HG03457 (cell line): ENCODE data around the gene CYB561D1.

Experiments
- ATAC-seq: cut with Tn5 transposase; IDR thresholded peaks from one replicate; pipeline ENCODE4 v1.9.1; 2021; ENCODE audit warnings: moderate number of reproducible peaks; ENCODE audit not compliant: unreplicated experiment

The CYB561D1 gene

DNA sequence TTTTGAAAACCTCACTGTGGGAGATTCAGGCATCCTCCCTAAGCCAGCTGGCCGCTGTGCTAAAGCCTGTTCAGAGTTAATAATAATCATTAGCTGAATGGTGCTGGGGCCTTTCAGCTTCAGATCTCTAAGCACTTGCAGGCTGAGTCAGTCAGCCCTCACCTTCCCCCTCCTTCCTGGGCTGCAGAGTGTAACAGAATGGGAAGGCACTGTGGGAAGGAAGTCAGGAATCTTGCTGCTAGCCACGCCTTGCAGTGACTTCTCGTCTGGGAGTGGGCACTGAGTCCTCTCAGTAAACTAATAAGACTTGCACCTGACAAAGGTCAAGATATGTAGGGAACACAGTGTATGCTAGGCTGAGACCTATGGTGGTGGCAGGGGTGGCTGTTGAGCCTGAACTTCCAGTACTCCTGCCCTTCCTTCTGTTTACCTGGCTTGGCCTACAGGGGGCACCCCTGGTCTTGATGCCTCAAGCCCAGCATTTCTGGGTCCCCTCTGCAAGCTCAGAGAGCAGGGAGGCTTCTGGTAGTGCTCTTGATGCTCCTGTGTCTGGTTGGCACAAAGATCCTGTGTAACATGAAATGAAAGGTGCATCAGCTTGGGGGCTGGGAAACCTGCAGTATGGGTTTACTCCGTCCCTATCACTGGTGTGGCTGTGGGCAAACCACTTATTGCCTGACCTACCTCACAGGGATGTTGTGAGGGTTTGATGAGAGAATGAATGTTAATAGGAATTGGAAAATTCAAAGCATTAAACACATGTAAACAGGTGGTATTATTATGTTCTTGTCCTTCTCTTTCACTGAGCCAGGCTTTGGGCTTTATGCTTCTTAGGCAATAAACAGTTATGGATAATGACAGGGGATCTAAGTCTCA, 6.0 kb downstream of the CYB561D1 start:
- ATAC-seq: no peak

DNA sequence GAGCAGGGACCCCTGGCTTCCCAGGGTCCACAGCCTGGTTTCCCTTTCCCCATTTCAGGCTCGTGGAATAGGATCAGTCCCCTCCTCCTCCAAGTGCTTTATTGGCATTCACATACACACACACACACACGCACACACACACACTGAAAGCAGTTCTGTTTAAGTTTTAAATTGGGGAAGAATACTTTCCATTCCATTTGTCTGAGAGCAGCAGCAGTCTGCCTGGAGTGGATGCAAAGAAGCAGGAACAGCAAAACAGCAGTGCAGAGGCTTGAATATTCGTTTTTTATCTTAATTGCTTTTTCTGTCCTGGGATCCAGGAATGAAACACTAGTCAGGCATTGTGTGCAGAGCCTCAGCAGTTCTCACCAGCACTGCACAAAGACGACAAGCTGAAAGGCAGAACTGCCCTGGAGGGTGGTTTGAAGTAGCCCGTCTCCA, 7.1 kb downstream of the CYB561D1 start:
- no peak for ATAC-seq

DNA sequence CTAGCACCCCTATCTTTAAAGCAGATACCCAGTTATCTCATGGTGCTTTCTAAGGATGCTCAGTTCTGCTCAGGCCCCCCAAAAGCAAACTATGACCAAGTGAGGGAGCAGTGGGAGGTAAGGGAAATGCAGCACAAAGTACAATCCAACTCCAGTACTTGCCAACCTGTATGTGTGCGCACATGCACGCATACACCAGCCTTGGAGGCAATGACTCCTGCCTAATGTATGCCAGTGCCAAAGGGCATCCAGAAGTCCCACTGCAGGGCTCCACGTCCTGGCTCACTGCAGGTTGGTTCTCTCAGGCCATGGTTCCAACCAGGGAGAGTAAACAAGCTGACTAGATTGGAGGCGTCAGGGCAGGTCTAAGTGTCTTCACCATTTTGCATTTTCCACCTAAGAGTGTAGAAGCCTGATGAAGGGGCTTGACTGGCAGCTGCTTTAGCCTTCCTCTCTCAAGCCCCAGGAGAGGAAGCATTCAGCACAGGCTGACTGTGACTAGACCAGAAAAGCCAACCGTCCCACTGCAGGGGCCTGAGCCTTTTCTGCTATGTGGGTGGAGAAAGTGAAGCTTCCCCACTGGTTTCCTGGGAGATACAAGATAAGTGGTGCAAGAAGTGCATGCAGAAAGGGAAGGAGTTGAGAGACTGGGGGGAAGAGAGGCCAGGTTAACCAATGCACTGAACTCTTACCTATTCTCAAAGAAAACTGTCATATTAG, 7.9 kb downstream of the CYB561D1 start:
- no peak for ATAC-seq

DNA sequence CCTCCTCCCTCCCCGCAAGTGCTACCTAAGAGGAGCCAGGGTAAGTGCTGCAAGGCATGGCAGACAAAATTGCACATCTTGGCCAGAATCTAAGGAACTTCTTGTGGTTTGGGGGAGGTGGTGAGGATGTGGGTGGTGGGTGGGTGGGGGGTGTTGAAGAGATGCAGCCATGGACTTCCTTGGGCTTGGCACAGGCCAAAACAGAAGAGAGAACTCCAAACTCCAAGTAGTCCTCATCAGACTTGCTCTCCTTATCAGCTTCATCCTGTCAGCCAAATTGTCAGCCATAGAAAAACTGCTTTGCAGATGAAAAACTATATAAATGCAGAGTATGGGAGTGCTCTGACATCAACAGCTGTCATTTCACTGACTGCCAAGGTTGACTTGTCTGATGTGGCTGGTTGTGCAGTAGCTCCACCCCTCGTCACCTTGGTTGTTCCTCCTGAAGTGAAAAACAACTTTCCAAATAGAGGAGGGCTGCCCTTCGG, 8.5 kb downstream of the CYB561D1 start:
- ATAC-seq: no peak

DNA sequence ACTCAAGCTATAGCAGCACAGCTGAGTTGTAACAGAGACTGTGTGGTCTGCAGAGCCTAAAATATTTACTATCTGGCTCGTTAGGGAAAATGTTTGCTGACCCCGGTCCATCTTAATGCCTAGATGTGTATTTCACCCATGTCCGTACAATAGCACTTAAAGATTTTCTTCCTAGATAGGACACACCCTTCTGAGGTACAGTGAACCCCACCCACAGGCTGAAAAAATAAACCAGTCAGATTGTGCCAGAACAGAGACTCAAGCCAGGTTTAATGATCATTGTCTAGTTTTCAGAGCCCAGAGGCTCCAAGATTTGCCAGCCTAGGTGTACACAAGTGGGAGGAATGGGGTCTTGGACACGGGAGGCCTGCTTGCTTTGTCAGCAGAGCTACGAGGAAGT, 10.0 kb downstream of the CYB561D1 start:
- ATAC-seq: no peak

DNA sequence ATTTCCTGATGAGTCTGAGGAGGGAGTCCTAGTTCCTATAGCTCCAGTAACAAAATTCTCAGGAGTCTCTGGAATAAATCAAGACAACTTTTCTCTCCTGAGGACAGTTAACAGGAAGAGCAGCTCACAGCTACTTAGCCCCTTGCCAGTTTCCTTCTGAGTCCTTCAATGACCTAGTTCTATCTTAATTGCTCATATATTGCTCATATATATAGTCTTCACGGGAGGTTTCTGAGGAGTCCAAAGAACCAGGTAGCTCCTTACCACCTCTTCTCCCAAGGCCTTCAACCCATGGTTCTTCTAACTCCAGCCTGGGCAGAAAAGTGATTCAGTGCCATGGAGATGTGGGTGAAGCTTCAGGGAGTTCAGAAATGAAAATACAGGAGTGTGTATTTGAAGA, 11.1 kb downstream of the CYB561D1 start:
- no peak for ATAC-seq

DNA sequence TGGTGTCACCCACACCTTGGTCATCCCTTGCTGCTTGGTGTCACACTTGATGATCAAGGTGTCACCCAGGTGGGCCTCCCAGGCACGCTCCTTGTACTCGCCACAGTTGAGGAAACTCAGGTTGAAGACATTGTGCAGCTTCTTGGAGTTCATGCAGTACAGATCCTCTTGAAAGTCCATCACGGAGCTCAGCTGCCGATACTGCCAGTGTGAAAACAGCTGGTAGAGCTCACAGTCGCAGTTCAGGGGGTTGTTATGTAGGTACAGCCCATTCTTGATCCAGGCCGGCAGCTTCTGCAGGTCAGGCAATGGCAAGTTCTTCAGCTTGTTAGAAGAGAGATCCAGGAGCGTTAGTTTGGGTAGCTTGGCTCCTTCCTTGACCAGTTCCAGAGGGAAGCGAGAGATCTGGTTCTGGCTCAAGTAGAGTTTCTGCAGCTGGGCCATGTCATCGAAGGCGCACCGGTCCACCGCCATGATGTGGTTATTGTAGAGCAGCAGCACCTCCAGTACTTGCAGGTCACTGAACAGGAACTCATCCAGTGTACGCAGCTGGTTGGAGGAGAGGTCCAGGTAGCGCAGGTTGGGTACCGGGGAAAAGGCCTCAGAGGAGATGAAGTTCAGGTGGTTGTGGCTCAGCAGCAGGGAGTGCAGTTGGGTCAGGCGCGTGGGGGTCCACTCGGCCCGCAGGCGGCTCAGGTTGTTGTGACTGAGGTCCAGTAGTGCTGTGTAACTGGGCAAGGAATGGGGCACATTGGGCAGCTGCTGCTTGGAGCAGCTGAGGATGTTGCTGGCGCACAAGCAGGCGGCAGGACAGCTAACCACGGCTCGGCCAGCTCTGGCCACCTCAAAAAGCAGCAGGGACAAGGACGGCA, 14.3 kb downstream of the CYB561D1 start:
- no peak for ATAC-seq

DNA sequence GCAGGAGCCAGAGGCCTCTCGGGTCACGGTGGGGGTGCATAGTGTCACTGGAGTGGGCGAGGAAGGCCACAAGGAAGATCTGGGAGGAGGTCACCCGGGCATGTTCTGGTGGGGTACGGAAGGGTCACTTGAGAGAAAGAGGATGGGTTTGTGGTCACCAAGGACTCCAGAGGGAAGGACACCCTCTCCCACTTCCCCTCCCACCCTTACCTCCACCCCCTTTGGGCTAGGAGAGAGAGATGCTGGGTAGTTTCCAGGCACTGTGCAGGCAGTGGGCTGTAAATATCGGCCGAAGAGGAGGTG, 14.9 kb downstream of the CYB561D1 start:
- no peak for ATAC-seq

DNA sequence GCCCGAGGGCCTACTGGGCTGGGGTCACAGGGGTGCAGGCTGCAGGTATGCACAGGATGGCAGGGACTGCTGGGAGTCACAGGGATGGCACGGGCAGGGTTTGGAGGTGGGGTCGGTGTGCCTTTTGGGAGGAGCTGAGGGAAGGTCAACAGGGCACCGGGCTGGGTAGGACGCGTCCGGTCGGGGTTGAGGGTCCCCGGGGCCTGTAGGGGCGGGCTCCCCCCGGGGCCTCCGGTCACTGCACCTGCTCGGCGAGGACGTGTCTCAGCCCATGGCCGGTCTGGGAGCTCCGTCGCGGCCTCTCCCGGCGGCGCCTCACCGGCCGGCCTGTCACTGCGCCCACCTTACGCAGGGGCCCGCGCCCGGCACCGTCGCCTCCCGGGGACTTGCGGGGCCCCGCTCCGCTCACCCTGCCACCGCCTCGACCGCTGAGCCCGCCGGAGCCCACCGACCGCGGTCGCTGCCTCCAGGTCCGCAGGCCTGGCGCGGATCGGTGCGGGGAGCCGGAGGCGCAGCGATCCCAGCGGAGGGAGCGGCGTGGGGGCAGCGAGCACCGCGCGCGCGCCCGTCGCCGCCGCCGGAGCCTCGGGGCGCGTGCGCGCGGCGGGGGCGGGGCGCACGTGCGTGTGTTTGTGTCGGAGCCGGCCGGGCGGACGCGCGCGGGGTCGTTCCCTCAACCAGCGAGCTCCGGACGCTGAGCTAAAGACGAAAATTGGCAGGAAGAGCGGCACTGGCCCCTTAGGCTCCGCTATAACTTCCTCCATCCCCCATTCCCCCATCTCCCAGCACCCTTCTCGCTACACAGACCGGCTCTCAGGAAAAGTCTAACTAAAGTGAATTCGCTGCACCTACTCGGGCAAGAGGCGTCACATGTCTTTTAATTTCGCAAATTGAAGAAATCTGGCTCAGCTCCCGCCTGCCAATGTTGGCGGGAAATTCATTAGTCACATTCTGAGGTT, 15.6 kb downstream of the CYB561D1 start, which contains the start of gene AMIGO1:
Gene AMIGO1 (minus strand): TSS at position 552 of the 959 bp plus-strand sequence. CDS start 815 bp downstream, outside the sequence.
- no peak for ATAC-seq

DNA sequence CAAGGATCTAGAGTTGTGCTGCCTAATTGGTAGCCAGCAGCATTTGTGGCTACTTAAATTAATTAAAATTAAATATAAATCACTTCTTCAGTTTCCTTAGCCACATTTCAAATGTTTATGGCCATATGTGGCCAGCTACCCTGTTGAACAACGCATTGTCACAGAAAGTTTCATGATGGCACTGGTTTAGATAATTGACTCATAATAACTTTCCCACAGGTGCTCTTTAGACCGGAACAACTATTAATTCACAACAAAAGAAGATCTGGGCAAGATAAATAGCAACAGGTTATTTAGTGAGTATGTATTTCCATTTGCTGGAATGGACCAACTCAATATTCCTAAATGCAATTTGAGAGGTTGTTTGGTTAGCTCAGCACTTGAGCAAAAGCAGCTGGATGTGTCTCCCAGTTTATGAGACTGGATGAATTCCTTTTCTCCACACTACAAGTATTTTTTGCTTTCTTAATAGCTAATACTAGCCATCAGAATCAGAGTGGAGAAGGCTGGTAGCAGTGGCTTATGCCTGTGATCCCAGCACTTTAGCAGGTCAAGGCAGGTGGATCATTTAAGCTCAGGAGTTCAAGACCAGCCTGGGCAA, 19.3 kb downstream of the CYB561D1 start:
- ATAC-seq: no peak

DNA sequence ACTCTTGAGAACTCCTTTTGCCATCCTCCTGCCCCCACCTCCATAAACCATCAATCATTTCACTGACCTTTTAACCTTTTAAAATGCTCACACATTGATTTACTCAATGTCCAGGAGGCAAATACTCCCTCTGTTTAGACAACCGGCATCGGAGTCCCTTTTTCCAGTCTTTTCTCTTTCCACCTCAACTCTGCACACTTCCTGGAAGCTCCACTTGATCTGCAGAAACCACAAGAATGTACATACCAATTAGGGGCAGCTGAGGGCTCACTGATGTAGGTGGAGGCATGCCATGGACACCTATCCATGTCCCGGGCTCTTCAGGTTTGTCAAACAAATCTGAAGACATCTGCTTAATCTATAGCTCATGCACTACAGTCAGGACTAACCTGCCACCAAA, 21.0 kb downstream of the CYB561D1 start:
- ATAC-seq: no peak

DNA sequence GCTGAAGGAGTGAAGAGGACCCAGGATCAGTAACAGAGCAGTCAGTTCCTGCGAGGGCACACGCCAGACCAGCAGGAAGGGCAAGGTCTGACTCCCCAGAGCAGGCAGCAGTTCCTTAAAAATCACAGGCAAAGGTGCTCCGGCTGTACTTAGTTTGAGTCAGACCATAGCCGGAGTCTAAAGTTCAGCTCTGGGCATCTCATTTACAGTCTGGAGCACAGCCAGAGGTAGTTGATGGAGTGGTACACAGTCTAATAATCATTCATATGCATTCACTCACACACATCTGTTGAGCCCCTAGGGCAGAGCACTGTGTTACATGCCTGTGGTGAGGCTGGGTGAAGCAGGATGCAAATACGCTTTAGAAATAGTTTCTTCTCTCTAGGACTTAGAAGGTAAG, 23.0 kb downstream of the CYB561D1 start:
- no peak for ATAC-seq

DNA sequence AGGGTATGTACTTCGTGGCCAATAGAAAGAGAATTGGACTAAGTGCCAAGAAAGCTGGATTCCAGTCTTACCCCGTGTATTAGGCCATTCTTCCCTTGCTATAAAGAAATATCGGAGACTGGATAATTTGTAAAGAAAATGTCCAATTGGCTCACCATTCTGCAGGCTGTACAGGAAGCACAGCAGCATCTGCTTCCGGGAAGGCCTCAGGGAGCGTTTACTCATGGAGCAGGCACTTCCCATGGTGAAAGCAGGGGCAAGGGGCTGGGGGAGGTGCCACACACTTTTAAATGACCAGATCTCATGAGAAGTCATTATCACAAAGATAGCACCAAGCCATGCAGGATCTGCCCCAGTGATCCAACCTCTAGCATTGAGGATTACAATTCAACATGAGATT, 23.4 kb downstream of the CYB561D1 start:
- ATAC-seq: no peak

DNA sequence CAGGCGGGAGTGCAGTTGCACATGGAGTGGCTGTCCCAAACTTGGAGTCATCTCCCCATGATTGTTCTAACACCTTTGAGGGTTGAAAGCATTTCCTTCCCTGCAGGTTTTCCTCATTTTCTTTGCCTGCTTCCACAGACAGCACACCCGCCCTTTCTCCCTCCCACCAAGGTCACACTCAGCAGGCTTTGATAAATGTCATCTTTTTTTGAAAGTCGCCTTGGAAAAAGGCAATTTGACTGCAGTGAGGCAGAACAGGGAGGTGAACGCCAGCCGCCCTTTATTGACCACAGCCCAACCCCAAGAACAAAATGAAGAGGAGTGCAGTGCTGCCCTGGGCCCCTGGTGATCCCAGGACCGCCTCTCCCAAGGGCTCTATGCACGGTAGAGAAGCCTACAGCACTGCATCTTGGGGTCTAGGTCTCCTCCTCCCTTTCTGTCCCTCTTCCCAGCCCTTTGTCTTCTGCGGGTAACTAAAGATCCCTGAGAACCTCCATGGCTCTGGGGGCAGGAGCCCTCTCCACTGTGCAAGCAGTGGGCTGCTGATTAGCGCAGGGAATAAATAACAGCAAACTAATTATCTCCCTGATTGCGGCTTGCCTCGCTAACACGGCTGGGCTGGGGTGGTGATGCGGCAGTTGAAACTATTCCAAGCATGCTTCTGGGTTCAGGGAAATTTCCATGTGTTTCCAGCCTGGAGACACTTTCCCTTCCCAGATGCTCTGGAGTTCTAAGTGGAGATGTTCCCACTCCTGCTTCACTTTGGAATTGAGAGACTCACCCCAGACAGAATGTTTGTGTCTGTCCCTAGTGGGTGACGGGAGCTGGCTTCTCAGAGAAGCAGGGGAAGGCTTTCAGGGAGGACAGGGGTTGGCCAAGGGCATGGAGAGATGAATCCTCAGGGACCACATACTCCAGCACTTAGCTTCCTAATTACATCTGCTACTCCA, 27.4 kb downstream of the CYB561D1 start:
- no peak for ATAC-seq

DNA sequence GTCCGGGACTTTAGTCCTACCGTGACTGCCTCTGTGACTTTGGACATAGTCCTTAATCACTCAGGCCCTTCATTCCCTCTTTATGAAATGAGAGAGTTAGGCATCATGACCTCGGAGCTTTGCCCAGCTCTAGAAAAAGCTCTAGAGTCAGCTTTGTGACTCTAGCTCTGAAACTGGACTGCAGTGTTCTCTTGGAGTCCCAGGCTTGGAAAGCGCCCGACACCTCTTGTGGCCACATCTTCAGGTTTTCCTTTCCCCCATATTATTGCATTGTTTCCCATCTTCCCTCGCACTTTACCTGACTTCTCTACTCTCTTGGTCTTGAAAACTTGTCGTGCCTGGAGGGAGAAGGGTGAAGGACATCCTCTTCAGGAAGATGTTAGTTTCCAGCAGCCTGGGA, 28.1 kb downstream of the CYB561D1 start:
- ATAC-seq: no peak

DNA sequence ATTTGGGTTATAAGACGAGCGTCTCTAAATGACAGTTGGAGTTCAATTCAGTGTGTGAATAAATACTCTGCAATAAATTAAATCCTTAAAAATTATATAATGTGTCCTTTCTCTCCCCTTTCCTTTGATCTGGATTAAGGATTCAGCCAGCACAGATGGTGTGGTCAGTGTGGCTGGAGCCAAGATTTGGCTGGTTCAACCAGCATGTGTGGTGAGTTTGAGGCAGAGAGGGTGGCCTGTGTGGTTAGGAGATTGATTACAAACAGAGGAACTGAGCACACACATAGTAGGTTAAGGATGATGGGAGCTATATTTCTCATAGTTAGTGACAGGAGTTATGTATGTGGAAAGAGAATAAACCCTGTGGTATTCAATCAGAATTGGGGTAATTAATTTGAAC, 29.8 kb downstream of the CYB561D1 start:
- ATAC-seq: no peak

DNA sequence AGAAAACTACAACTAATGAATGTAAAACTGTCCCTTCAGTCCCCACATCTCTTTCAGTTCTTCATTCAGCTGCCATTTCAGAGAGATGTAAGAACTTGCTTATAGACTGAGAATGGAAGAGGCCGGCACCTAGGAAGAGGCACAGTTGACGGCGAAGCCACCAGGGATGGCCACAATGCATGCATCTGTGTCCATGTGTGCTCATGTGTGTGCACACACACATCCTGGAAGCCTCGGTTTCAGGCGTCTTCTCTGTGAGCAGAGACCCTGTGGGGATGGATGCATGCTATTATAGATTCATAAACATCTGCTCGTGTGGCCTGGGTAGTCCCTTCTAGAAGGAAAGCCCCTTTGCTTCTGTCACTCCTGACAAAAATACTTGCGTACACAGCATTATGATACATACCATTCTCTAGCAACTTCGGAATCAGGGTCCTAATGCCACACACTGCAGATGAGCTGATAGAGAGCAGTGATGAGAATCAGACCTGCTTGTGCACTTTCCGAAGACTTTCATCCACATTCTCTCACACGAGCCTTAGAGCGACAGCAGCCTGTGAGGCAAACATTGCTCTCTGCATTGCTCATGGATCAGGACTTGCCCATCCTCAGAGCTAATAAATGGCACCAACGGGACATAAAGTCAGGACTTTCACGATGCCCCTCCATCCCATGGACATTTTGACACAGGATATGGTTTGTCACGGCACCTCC, 33.4 kb downstream of the CYB561D1 start:
- no peak for ATAC-seq
